HG02571 (cell line): Measurements from ENCODE around the gene GOLPH3.
"Not testable (repeated sequence)": the region's sequence is repeated elsewhere in the genome, so short reads cannot be mapped to it uniquely, and the experiment has no call there.

Experiments
- ATAC-seq: cut with Tn5 transposase; IDR thresholded peaks from one replicate; pipeline ENCODE4 v1.9.1; 2021; ENCODE audit warnings: mild to moderate bottlenecking, moderate library complexity; ENCODE audit not compliant: unreplicated experiment

The GOLPH3 gene

DNA sequence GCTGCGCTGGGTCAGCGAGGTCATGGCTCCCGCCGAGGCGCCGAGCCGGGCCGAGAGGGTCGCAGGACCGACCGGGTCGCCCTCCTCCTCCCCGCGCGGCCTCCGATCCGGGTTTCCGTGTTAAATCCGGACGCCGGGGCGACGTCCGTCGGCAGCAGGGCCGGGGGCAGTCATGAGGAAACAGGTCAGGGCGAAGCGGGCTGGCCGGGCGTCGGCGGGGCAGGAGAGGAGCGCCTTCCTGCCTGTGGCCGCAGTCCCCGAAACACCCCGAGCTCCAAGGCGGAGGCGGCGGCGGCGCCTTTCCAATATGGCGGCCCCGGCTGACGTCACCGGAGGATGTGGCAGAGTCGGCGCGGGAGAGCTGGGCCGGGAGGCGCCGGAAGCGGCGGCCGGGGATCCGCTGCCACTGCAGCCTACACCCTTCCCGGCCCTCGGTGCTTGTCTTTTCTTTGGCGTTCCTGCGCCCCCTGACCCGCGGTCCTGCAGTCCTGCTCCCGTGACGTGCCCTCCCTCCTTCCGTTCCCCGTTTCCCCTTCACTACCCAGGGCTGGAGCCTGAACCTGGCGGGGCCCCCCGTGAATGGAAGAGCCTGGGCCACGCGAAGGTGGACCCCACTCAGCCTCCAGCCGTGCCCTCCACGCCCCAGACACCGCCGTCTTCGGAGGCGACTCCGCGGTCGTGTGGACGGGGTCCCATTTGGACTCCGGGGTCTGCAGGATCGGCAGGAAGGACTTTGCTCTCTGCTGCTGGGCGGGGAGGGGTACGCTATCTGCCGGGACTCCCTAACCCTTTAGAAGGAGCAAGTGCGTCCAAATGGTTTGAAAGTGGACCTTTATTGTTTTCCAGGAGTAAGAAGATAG, at the start of gene GOLPH3:
TSS of gene GOLPH3 (minus strand) at position 309 of the 860 bp plus-strand sequence. CDS start at position 24, 285 bp downstream.
- peak; percentile 80 for ATAC-seq

- ATAC-seq = no peak
Observed at GRCh38 chr5:32222723-32223470, 48.8 kb upstream of the GOLPH3 start.

- peak; percentile 69 for ATAC-seq
Observed at GRCh38 chr5:32217886-32218396, 43.8 kb upstream of the GOLPH3 start.

DNA sequence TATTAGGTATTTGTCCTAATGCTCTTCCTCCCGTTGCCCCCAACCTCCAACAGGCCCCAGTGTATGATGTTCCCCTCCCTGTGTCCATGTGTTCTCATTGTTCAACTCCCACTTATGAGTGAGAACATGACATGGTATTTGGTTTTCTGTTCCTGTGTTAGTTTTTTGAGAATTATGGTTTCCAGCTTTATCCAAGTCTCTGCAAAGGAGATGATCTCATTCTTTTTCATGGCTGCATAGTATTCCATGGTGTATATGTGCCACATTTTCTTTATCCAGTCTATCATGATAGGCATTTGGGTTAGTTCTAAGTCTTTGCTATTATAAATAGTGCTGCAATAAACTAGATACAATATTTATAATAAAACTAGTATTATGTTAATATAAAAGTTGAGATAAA, 40.2 kb upstream of the GOLPH3 start:
- ATAC-seq = not testable (repeated sequence)

DNA sequence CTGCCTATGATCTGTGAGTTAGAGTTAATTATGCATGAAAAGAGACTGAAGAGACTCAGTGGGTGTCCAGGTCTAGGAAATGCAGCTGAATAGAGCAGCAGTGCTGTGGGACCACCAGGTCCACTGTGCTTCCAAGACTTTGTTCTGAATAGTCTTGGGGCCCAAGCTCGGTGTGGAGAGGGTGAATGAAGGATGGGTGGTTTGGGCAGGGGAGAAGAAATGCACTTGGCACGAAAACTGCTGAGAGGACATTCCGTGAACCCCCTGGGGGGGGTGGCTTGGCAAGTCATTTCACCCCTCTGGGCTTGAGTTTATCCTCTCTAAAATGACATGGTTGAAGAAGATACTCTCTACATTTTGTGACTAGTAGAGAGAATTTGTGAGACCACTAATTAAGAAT, 36.0 kb upstream of the GOLPH3 start:
- ATAC-seq = no peak

GRCh38 chr5:32208837-32209236, 34.7 kb upstream of the GOLPH3 start:
- not testable (repeated sequence) for ATAC-seq

DNA sequence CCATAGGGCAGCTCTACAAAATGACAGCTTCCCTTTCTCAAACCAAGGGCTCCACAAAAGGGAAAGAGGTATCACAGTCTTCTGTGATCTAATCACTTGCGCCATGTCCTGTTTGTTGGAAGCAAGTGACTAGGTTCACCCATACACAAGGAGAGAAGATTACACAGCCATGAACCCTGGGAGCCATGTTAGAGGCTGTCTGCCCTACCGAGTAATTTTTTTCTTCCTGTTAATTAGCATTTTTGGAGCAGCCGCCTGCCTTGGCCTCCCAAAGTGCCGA, 33.2 kb upstream of the GOLPH3 start:
- ATAC-seq = no peak

DNA sequence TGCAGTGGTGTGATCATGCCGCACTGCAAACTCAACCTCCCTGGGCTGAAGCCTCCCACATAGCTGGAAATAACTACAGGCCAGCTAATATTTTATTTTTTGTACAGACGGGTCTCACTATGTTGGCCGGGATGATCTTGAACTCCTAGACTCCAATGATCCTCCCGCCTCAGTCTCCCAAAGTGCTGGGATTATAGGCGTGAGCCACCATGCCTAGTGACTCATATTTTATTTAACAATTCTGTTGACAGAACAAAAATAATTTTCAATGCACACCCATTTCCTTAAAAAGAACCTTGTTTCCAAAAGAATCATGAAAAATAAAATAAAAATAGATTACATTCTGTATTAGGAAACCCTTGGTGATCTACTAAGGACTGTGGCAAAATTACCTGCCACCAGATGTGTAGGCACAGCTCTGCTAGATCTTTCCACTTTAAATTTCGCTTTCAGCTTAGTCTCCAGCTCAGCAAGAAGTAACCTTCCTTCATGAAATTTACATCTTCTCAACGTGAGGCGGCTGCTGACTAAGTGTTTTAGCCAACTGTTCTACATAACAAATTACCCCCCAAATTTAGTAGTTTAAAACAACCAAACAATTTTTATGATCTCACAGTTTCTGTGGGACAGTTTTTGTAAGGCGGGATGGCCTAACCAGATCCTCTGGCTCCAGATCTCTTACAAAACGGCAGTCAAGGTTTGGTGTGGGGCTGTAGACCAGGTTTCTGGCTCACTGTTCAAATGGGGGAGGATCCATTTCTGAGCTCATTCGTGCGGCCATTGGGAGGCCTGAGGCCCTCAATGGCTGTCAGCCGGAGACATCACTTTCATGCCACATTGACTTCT, 32.6 kb upstream of the GOLPH3 start:
- ATAC-seq = peak; percentile 47

DNA sequence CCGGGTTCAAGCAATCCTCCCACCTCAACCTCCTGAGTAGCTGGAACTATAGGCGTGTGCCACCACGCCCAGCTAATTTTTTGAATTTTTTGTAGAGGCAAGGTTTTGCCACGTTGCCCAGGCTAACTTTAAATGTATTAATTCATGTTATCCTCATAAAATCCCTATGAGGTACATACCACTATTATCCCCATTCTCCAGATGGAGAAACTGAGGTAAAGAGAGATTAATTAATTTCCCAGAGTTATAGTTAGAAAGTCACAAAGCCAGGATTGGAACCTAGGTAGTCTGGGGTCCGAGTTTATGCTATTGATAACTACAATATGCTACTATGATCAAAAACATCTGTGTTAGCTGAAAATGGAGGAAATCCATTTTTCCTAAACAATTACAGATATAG, 31.9 kb upstream of the GOLPH3 start:
- ATAC-seq = no peak

DNA sequence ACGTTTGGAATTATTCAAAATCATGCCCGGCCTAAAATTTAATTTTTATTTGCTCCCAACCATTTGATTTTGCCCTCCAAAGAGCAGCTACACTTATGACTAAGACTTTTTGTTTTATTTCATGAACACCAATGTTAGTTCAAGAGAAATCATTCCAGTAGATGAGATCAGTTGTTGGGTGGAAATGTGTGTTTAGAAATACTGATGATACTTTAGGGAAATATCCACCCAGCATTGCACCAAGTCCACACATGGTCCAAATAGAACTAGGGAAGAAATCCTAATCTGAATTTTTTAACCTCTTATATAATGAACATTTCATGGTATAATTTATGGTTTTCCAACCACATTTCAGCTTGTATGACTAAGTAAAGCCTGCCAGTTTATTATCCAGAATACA, 28.3 kb upstream of the GOLPH3 start:
- ATAC-seq = no peak

GRCh38 chr5:32201122-32201753, 27.1 kb upstream of the GOLPH3 start:
- no peak for ATAC-seq

DNA sequence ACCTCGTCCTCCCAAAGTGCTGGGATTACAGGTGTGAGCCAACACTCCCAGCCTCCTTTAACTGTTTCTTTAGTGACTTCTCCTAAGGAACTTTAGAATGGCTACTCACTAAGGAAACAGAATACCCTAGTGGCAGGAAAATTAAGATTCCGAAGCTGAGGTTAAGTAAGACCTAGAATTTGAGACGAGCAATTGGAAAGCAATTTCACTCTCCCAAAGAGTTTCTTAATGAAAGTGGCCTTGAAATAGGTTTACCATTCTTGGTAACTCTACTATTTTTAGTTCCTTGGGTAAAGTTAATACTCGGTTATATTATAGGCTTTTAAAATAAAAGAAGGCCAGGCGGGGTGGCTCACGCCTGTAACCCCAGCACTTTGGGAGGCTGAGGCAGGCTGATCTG, 22.9 kb upstream of the GOLPH3 start:
- ATAC-seq = no peak

DNA sequence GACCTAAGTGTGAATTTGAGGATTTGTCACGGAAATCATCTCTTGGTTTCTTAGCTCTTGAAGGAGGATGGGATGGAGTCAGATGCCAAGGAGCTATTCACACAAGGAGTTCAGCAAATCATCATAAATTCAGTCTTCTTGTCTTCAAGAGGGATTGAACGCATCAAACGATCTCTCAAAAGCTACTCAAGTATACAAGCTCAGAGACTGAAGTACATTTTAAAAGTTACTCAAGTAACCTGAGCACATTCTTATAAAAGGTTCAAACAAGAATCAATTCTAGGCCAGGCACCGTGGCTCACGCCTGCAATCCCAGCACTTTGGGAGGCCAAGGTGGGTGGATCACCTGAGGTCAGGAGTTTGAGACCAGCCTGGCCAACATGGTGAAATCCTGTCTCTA, 21.1 kb upstream of the GOLPH3 start:
- no peak for ATAC-seq

GRCh38 chr5:32193591-32193990, 19.5 kb upstream of the GOLPH3 start:
- peak; percentile 56 for ATAC-seq

DNA sequence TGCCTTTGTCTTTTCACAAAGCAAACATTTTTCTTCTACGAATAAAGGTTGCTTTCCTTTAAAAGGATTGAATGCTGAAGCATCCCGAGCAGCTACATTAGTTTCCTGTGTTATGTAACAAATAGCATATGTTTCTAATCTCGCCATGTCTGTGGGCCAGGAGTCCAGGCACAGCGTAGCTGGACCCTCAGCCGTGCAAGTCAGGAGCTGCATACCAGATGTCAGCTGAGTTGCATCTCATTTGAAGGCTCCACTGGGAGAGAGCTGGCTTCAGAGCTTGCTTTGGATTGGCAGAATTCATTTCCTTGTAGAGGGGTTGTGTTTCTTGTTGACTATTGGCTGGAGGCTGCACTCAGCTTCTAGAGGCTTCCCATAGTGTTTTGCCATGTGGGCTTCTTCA, 16.0 kb upstream of the GOLPH3 start:
- ATAC-seq = no peak

DNA sequence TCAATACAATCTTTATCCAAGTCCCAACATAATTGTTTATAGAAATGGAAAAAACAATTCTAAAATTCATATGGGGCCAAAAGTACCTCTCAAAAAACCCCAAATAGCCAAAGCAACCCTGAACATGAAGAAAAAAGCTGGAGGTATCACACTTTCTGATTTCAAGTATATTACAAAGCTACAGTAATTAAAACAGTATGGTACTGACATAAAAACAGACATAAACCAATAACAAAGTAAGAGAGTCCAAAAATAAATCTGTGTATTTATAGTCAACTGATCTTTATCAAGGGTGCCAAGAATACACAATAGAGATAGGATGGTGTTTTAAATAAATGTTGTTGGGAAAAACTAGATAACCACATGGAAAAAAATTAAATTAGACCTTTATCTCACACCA, 13.6 kb upstream of the GOLPH3 start:
- ATAC-seq = no peak

DNA sequence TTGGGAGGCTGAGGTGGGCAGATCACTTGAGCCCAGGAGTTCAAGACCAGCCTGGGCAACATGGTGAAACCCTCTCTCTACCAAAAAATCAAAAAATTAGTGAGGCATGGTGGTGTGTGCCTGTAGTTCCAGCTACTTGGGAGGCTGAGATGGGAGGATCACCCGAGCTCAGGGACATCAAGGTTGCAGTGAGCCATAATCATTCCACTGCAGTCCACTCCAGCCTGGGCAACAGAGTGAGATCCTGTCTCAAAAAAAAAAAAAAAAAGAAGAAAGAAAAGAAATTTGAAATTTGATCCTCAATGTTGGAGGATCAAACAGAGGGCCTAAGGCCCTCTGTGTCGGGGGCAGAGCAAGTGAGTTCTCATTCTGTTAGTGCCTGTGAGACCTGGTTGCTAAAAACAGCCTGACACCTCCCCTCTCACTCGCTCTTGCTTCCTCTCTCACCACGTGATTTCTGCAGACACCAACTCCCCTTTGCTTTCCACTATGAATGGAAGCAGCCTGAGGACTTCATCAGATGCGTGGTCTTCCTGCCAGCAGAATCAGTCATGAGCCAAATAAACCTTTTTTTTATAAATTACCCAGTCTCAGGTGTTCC, 8.4 kb upstream of the GOLPH3 start:
- peak; percentile 70 for ATAC-seq

- ATAC-seq = peak; percentile 24
Observed at GRCh38 chr5:32173267-32174010, 680 bp downstream of the GOLPH3 start.

DNA sequence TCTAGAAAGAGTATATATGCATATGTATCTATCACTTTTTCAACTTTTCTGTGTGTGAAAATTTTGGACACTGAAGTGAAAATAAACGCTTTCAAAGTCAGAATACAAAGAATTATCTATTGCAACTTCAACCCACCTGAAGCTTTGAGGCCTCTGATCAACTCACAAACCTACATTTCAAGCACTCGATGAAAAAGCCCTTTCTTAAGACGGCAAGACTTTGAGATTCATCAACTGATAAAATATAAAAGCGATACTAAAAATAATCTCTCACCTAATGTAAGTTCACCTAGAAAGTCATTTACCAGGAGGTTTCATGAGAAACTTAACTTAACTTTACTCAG, 1.2 kb downstream of the GOLPH3 start:
- ATAC-seq = no peak
